H1 (cell line): ENCODE data around the gene USP20. TPM values are rescaled to one million over a fixed set of nuclear protein-coding genes. Genes with fewer than 3 reads are reported as not detected.

Source experiments
- CTCF ChIA-PET: fragments of 300-600 bp; sonication (Branson Sonifier 250); formaldehyde crosslinking; loops from one replicate; lab custom pipeline; 2021; ENCODE audit not compliant: partially characterized antibody; lab: Charles Lee
- POLR2A ChIA-PET: fragments of 300-600 bp; sonication (Branson Sonifier 250); formaldehyde crosslinking; loops from one replicate; lab custom pipeline; 2021; ENCODE audit warnings: inconsistent platforms; ENCODE audit not compliant: partially characterized antibody; lab: Charles Lee
- DNase-seq, 2 experiments: peaks; one replicate each; pipeline versions ENCODE4 v3.0.0 to v3.0.0-alpha.2; 2010 to 2022; ENCODE audit warnings: low spot score in 2 of 2, low read depth in 1 of 2, mixed read lengths in 1 of 2
- FAIRE-seq: peaks from 2 replicates; lab custom pipeline; 2011; peaks lifted over from hg19 to GRCh38; lab: Jason Lieb, UNC
- H2AFZ ChIP-seq: 2 replicates; pipeline ENCODE4 v1.8.1; 2012; ENCODE audit warnings: low read length, inconsistent platforms
- H2AK5ac ChIP-seq: 2 replicates; pipeline ENCODE4 v1.6.1; 2013; ENCODE audit warnings: low read depth, low read length
- H2BK120ac ChIP-seq: replicated peaks from 2 replicates; pipeline ENCODE3; 2013; ENCODE audit warnings: low read depth, low read length, inconsistent platforms
- H2BK12ac ChIP-seq: 2 replicates; pipeline ENCODE4 v1.6.1; 2013; ENCODE audit warnings: low read depth, low read length
- H2BK15ac ChIP-seq: 2 replicates; pipeline ENCODE4 v1.6.1; 2013; ENCODE audit warnings: low read length
- H2BK20ac ChIP-seq: 2 replicates; pipeline ENCODE4 v1.6.1; 2013; ENCODE audit warnings: low read length
- H2BK5ac ChIP-seq: 2 replicates; pipeline ENCODE4 v1.6.1; 2013; ENCODE audit warnings: low read depth, low read length
- H3K14ac ChIP-seq: 2 replicates; pipeline ENCODE4 v1.6.1; 2013; ENCODE audit warnings: inconsistent platforms; ENCODE audit not compliant: insufficient read length
- H3K18ac ChIP-seq: 2 replicates; pipeline ENCODE4 v1.6.1; 2013; ENCODE audit warnings: low read length; ENCODE audit errors: extremely low read depth
- H3K23ac ChIP-seq: 2 replicates; pipeline ENCODE4 v1.6.1; 2013; ENCODE audit warnings: inconsistent platforms; ENCODE audit not compliant: insufficient read length
- H3K23me2 ChIP-seq: 2 replicates; pipeline ENCODE4 v1.6.1; 2013; ENCODE audit warnings: low read depth, low read length
- H3K27ac ChIP-seq: 2 replicates; pipeline ENCODE4 v1.6.1; 2011; ENCODE audit warnings: low read depth, low read length, inconsistent platforms
- H3K27me3 ChIP-seq, 4 experiments: replicated peaks in 1 of 4; 1 replicate in 1 of 4; 2 replicates in 3 of 4; pipeline versions ENCODE4 v1.6.1 to v1.8.1; 2011 to 2013; ENCODE audit warnings: low read length in 3 of 4, mild to moderate bottlenecking in 3 of 4, inconsistent platforms in 2 of 4, mixed read lengths in 2 of 4, moderate library complexity in 1 of 4; ENCODE audit not compliant: control insufficient read depth in 3 of 4, insufficient read depth in 3 of 4; ENCODE audit errors: extremely low read depth in 1 of 4
- H3K36me3 ChIP-seq, 4 experiments: 2 replicates each; pipeline versions ENCODE4 v1.6.1 to v1.8.1; 2011 to 2013; ENCODE audit warnings: mild to moderate bottlenecking in 4 of 4, low read length in 3 of 4, moderate library complexity in 2 of 4, control low read depth in 1 of 4, inconsistent platforms in 1 of 4; ENCODE audit not compliant: insufficient read depth in 4 of 4, control insufficient read depth in 2 of 4
- H3K4ac ChIP-seq: replicated peaks from 2 replicates; pipeline ENCODE3; 2013; ENCODE audit warnings: low read length, low read depth, mixed read lengths, inconsistent platforms; ENCODE audit not compliant: insufficient read length
- H3K4me1 ChIP-seq, 4 experiments: replicated peaks in 1 of 4; 1 replicate in 1 of 4; 2 replicates in 3 of 4; pipeline versions ENCODE4 v1.6.1 to v1.8.1; 2011 to 2013; ENCODE audit warnings: low read length in 3 of 4, inconsistent platforms in 2 of 4, mixed read lengths in 1 of 4; ENCODE audit not compliant: insufficient read depth in 4 of 4, control insufficient read depth in 3 of 4
- H3K4me2 ChIP-seq, 2 experiments: 2 replicates each; pipeline versions ENCODE4 v1.6.1 to v1.8.1; 2011 to 2013; ENCODE audit warnings: low read depth in 2 of 2, low read length in 2 of 2, control low read depth in 1 of 2, inconsistent platforms in 1 of 2, mild to moderate bottlenecking in 1 of 2; ENCODE audit not compliant: insufficient read depth in 1 of 2
- H3K4me3 ChIP-seq, 4 experiments: fragments of 200-600, 300-600 bp in 1 of 4; sonication (generic), shearing (Covaris generic), sonication (Bioruptor Twin) in 1 of 4; 2 replicates each; pipeline versions ENCODE4 v1.5.1 to v1.8.1; 2011 to 2016; ENCODE audit warnings: low read length in 4 of 4, low read depth in 3 of 4, control low read depth in 2 of 4, inconsistent platforms in 2 of 4, mild to moderate bottlenecking in 2 of 4, mixed read lengths in 1 of 4, moderate library complexity in 1 of 4; ENCODE audit not compliant: insufficient read depth in 2 of 4; ENCODE audit errors: extremely low read depth in 1 of 4
- H3K56ac ChIP-seq: replicated peaks from 2 replicates; pipeline ENCODE3; 2013; ENCODE audit warnings: low read depth, mild to moderate bottlenecking, mixed read lengths, low read length, inconsistent platforms; ENCODE audit not compliant: insufficient read length
- H3K79me1 ChIP-seq: 2 replicates; pipeline ENCODE4 v1.6.1; 2013; ENCODE audit warnings: low read depth, low read length, control low read depth
- H3K79me2 ChIP-seq, 2 experiments: 2 replicates each; pipeline versions ENCODE4 v1.6.1 to v1.8.1; 2012 to 2013; ENCODE audit warnings: low read length in 2 of 2, mild to moderate bottlenecking in 2 of 2, inconsistent platforms in 1 of 2; ENCODE audit not compliant: insufficient read depth in 2 of 2, control insufficient read depth in 1 of 2
- H3K9ac ChIP-seq, 4 experiments: replicated peaks in 1 of 4; 1 replicate in 1 of 4; 2 replicates in 3 of 4; pipeline versions ENCODE4 v1.6.1 to v1.8.1; 2011 to 2013; ENCODE audit warnings: low read depth in 3 of 4, low read length in 3 of 4, control low read depth in 2 of 4, mild to moderate bottlenecking in 2 of 4, moderate library complexity in 2 of 4, inconsistent platforms in 1 of 4; ENCODE audit errors: extremely low read depth in 1 of 4
- H3K9me3 ChIP-seq, 2 experiments: 2 replicates each; pipeline versions ENCODE4 v1.6.1 to v1.8.1; 2012 to 2013; ENCODE audit warnings: mild to moderate bottlenecking in 2 of 2, moderate library complexity in 2 of 2, control low read depth in 1 of 2, inconsistent platforms in 1 of 2, low read depth in 1 of 2, low read length in 1 of 2, mixed read lengths in 1 of 2; ENCODE audit not compliant: insufficient read depth in 2 of 2
- H4K20me1 ChIP-seq, 2 experiments: replicated peaks in 1 of 2; 2 replicates each; pipeline versions ENCODE3 to v1.8.1; 2011 to 2013; ENCODE audit warnings: inconsistent platforms in 2 of 2, low read length in 2 of 2, mild to moderate bottlenecking in 1 of 2; ENCODE audit not compliant: insufficient read depth in 2 of 2, control insufficient read depth in 1 of 2
- H4K5ac ChIP-seq: 2 replicates; pipeline ENCODE4 v1.6.1; 2013; ENCODE audit warnings: low read length, low read depth, mixed read lengths, inconsistent platforms; ENCODE audit not compliant: insufficient read length
- H4K8ac ChIP-seq: 2 replicates; pipeline ENCODE4 v1.8.0; 2013; ENCODE audit warnings: mild to moderate bottlenecking, moderate library complexity, low read length, inconsistent platforms; ENCODE audit not compliant: insufficient read depth; ENCODE audit errors: extremely low read depth
- H4K91ac ChIP-seq: replicated peaks from 2 replicates; pipeline ENCODE3; 2013; ENCODE audit warnings: low read length, mixed read lengths, inconsistent platforms; ENCODE audit not compliant: insufficient read length
- BRCA1 ChIP-seq: IDR thresholded peaks from 2 replicates; pipeline ENCODE4 v1.6.1; 2012; ENCODE audit warnings: low read depth, low read length, improper control_type of control experiment
- CHD2 ChIP-seq: IDR thresholded peaks from 2 replicates; pipeline ENCODE4 v1.6.1; 2012; ENCODE audit warnings: low read length, improper control_type of control experiment
- EGR1 ChIP-seq: IDR thresholded peaks from 2 replicates; pipeline ENCODE4 v1.6.1; 2011; ENCODE audit warnings: low read depth, low read length, borderline replicate concordance
- EZH2 ChIP-seq: fragments of 200-600 bp; sonication (generic); IDR thresholded peaks from 2 replicates; pipeline ENCODE4 v1.7.1; 2012; ENCODE audit warnings: low read depth, mild to moderate bottlenecking, moderate library complexity, low read length, inconsistent platforms; ENCODE audit not compliant: severe bottlenecking
- KDM1A ChIP-seq: fragments of 200-600, 300-600 bp; sonication (generic); IDR thresholded peaks from 2 replicates; pipeline ENCODE4 v1.7.1; 2016; ENCODE audit warnings: mild to moderate bottlenecking, low read length, borderline replicate concordance
- POLR2AphosphoS5 ChIP-seq: IDR thresholded peaks from 2 replicates; pipeline ENCODE4 v1.6.1; 2011; ENCODE audit warnings: low read depth, low read length
- RNF2 ChIP-seq: fragments of 200-900, 300-1000 bp; sonication (generic); IDR thresholded peaks from 2 replicates; pipeline ENCODE4 v1.7.1; 2016; ENCODE audit warnings: borderline replicate concordance, low read depth, mild to moderate bottlenecking, antibody characterized with exemption, low read length; ENCODE audit not compliant: poor library complexity, severe bottlenecking; ENCODE audit errors: missing control alignments
- SIRT6 ChIP-seq: IDR thresholded peaks from one replicate; pipeline ENCODE4 v1.7.1; 2012; ENCODE audit warnings: low read length, inconsistent platforms
- TAF7 ChIP-seq: optimal IDR thresholded peaks from 2 replicates; pipeline ENCODE3; 2011; ENCODE audit warnings: low read depth, mild to moderate bottlenecking, inconsistent platforms, low read length, moderate library complexity, borderline replicate concordance
- TBP ChIP-seq: IDR thresholded peaks from 2 replicates; pipeline ENCODE4 v1.6.1; 2011; ENCODE audit warnings: low read depth, low read length, improper control_type of control experiment
- WGBS, 2 experiments: shearing (Covaris generic) in 1 of 2; methylation state at CpG; one replicate each; pipeline versions ENCODE4 v1.1.6 to v1.1.7; 2013 to 2015; ENCODE audit warnings: low lambda C conversion rate in 2 of 2, mixed read lengths in 2 of 2, inconsistent platforms in 1 of 2, low coverage in 1 of 2, missing lambda C conversion rate in 1 of 2; ENCODE audit not compliant: insufficient replicate concordance in 2 of 2, insufficient coverage in 1 of 2, insufficient read length in 1 of 2; ENCODE audit errors: extremely low coverage in 1 of 2, missing lambda C conversion rate in 1 of 2; 5-methylcytosine and 5-hydroxymethylcytosine counted together
- polyA plus RNA-seq, 7 experiments: library from polyadenylated mRNA; depleted of rRNA in 3 of 7; stranded (reverse) in 5 of 7; unstranded in 2 of 7; fragments of >200 nt in 5 of 7; fragments of 200-250 nt in 2 of 7; gene quantifications; 1 replicate in 5 of 7; 2 replicates in 1 of 7; 4 replicates in 1 of 7; pipeline versions ENCODE4 v1.2.1 to v1.2.3, GENCODE V29; 2011 to 2013; ENCODE audit warnings: missing spikeins in 2 of 7, mixed read lengths in 2 of 7
- total RNA-seq: library from RNA; stranded (reverse); fragmentation: NEBNext Ultra II Directional; extraction: Animal tissue kit (Norgen Biotek cat#: 25700); gene quantifications from 2 replicates; pipeline ENCODE4 v1.2.1, GENCODE V29; 2021
- TF ChIP-seq, protein P1 (sequence below): IDR thresholded peaks from 2 replicates; pipeline ENCODE4 v1.6.1; 2012; ENCODE audit warnings: low read length, inconsistent platforms
- TF ChIP-seq, protein P2 (sequence below): IDR thresholded peaks from 2 replicates; pipeline ENCODE4 v1.6.1; 2012; ENCODE audit warnings: inconsistent platforms

Gene USP20
- total and polyA plus RNA-seq, 2 of the 8 experiments (the other 6 are each of a cell fraction or from before 2014, with no cell fraction given) = 13.4 to 23.0 TPM

DNA sequence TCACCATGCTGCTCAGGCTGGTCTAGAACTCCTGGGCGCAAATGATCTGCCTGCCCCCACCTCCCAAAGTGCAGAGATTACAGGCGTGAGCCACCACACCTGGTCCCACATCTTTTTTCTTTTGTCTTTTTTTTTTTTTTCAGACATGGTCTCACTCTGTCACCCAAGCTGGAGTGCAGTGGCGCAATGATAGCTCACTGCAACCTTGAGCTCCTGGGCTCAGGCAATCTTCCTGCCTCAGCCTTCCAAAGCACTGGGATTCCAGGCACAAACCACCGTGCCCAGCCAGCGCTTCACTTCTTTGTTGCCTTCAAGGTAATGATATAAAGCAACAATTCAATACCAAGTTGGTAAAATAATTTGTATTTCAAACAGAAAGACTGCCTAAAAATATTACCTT lies 78.8 kb downstream of the USP20 start:
- Histone ChIP-seq H2BK120ac (no peak overlapping the region), H2BK15ac (no peak overlapping the region), H3K18ac (no peak overlapping the region), H3K36me3 (no peaks in the 10 kb centered on the region), H4K8ac (no peak overlapping the region), H3K56ac (no peak overlapping the region), H3K23me2 (no peaks in the 10 kb centered on the region), H3K79me2 (no peaks in the 10 kb centered on the region), H3K4ac (no peak overlapping the region), H2AFZ (no peak overlapping the region), H2BK20ac (no peak overlapping the region), H3K9me3 (no peaks in the 10 kb centered on the region), H3K14ac (no peak overlapping the region), H3K4me2 (no peak overlapping the region), H4K91ac (no peak overlapping the region), H2BK12ac (no peak overlapping the region), H3K4me1 (peaks cover 1 to 6% (median 3%) of the 10 kb centered on the region in 4 experiments; a peak in 4 of 7 replicates), H4K20me1 (peaks cover 0 to 1% of the 10 kb centered on the region in 2 experiments), H3K27ac (no peak overlapping the region), H3K79me1 (no peaks in the 10 kb centered on the region), H3K23ac (no peak overlapping the region), H3K27me3 (no peaks in the 10 kb centered on the region), H4K5ac (no peak overlapping the region), H3K4me3 (no peak overlapping the region), H2AK5ac (no peak overlapping the region), H3K9ac (no peak overlapping the region), H2BK5ac (no peak overlapping the region)
- DNase-seq (no peak), FAIRE-seq (no peak)
- POLR2A ChIA-PET = no interaction called here
- 87% methylated on average over 4 of the region's 5 CpGs; no CpG with 5 or more reads in 1 of the 2 experiments for WGBS, 2 experiments
- CTCF ChIA-PET = interaction anchor here (0.7 to 1.5 kb wide), 4 partner anchors 11 to 187 kb away, joined by 3 to 4 read pairs (median 3); no protein-coding TSS in a partner anchor
- TF ChIP-seq EZH2 (no peak), RNF2 (no peak), EGR1 (no peak), SIRT6 (no peak), CHD2 (no peak), BRCA1 (no peak), TAF7 (no peak), KDM1A (no peak), TBP (no peak), POLR2AphosphoS5 (no peak)
- TF ChIP-seq, protein P1, sequence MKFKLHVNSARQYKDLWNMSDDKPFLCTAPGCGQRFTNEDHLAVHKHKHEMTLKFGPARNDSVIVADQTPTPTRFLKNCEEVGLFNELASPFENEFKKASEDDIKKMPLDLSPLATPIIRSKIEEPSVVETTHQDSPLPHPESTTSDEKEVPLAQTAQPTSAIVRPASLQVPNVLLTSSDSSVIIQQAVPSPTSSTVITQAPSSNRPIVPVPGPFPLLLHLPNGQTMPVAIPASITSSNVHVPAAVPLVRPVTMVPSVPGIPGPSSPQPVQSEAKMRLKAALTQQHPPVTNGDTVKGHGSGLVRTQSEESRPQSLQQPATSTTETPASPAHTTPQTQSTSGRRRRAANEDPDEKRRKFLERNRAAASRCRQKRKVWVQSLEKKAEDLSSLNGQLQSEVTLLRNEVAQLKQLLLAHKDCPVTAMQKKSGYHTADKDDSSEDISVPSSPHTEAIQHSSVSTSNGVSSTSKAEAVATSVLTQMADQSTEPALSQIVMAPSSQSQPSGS = no peak
- TF ChIP-seq, protein P2, sequence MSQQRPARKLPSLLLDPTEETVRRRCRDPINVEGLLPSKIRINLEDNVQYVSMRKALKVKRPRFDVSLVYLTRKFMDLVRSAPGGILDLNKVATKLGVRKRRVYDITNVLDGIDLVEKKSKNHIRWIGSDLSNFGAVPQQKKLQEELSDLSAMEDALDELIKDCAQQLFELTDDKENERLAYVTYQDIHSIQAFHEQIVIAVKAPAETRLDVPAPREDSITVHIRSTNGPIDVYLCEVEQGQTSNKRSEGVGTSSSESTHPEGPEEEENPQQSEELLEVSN = no peak
